ENCODE data around the gene EXOSC1. TPM values are rescaled to one million over a fixed set of nuclear protein-coding genes. Genes with fewer than 3 reads are reported as not detected.
"Not testable (repeated sequence)": the region's sequence is repeated elsewhere in the genome, so short reads cannot be mapped to it uniquely, and the experiment has no call there.

Gene EXOSC1
- polyA plus RNA-seq, 2 donors, result 28.8 to 32.4 TPM

GRCh38 chr10:97479939-97480338, 34.1 kb upstream of the EXOSC1 start:
- 77 to 78% methylated on average over 9 of the region's 9 CpGs for WGBS, 2 donors
- no peaks in the 10 kb centered on the region for H3K27me3 ChIP-seq (ENCODE audit: control insufficient read depth in 1 of 2, insufficient read depth in 2 of 2, low read length in 2 of 2)
- peaks cover 0 to 4% of the 10 kb centered on the region in 2 donors for H3K4me1 ChIP-seq (ENCODE audit: control insufficient read depth in 2 of 2, insufficient read depth in 2 of 2, low read length in 1 of 2)
- no peak overlapping the region for H3K27ac ChIP-seq (ENCODE audit: low read depth in 2 of 2, low read length in 1 of 2)
- H3K36me3 ChIP-seq (ENCODE audit: control insufficient read depth in 2 of 2, insufficient read depth in 2 of 2, low read length in 1 of 2), result peaks cover 16 to 21% of the 10 kb centered on the region in 2 donors
- no peaks in the 10 kb centered on the region for H3K9me3 ChIP-seq (ENCODE audit: control insufficient read depth in 2 of 2, insufficient read depth in 1 of 2, low read depth in 1 of 2, low read length in 1 of 2)
- no peak overlapping the region for H3K4me3 ChIP-seq (ENCODE audit: low read depth in 1 of 2, low read length in 2 of 2)

GRCh38 chr10:97479410-97479809, 33.6 kb upstream of the EXOSC1 start:
- not testable (repeated sequence) for H3K4me3 ChIP-seq (ENCODE audit: low read depth in 1 of 2, low read length in 2 of 2); H3K27me3 ChIP-seq (ENCODE audit: control insufficient read depth in 1 of 2, insufficient read depth in 2 of 2, low read length in 2 of 2); H3K9me3 ChIP-seq (ENCODE audit: control insufficient read depth in 2 of 2, insufficient read depth in 1 of 2, low read depth in 1 of 2, low read length in 1 of 2); H3K4me1 ChIP-seq (ENCODE audit: control insufficient read depth in 2 of 2, insufficient read depth in 2 of 2, low read length in 1 of 2); H3K27ac ChIP-seq (ENCODE audit: low read depth in 2 of 2, low read length in 1 of 2)
- 79 to 82% methylated on average over 4 of the region's 4 CpGs for WGBS, 2 donors
- peaks cover 16 to 21% of the 10 kb centered on the region in 2 donors for H3K36me3 ChIP-seq (ENCODE audit: control insufficient read depth in 2 of 2, insufficient read depth in 2 of 2, low read length in 1 of 2)

- 62 to 70% methylated on average over 2 of the region's 2 CpGs for WGBS, 2 donors
- Histone ChIP-seq H3K27ac (ENCODE audit: low read depth in 2 of 2, low read length in 1 of 2) (peak overlapping the region in 1 of 2 donors; percentile 27), H3K36me3 (ENCODE audit: control insufficient read depth in 2 of 2, insufficient read depth in 2 of 2, low read length in 1 of 2) (peaks cover 16 to 29% of the 10 kb centered on the region in 2 donors)
Measured at GRCh38 chr10:97475936-97476594, 30.3 kb upstream of the EXOSC1 start.

GRCh38 chr10:97474918-97475317, 29.1 kb upstream of the EXOSC1 start:
- no peak overlapping the region for H3K27ac ChIP-seq (ENCODE audit: low read depth in 2 of 2, low read length in 1 of 2)
- no peaks in the 10 kb centered on the region for H3K27me3 ChIP-seq (ENCODE audit: control insufficient read depth in 1 of 2, insufficient read depth in 2 of 2, low read length in 2 of 2)
- no peak overlapping the region for H3K4me3 ChIP-seq (ENCODE audit: low read depth in 1 of 2, low read length in 2 of 2)
- H3K4me1 ChIP-seq (ENCODE audit: control insufficient read depth in 2 of 2, insufficient read depth in 2 of 2, low read length in 1 of 2), result no peaks in the 10 kb centered on the region
- 97 to 98% methylated on average over 4 of the region's 4 CpGs for WGBS, 2 donors
- no peaks in the 10 kb centered on the region for H3K9me3 ChIP-seq (ENCODE audit: control insufficient read depth in 2 of 2, insufficient read depth in 1 of 2, low read depth in 1 of 2, low read length in 1 of 2)
- H3K36me3 ChIP-seq (ENCODE audit: control insufficient read depth in 2 of 2, insufficient read depth in 2 of 2, low read length in 1 of 2), result peaks cover 21 to 31% of the 10 kb centered on the region in 2 donors

More at GRCh38 chr10:97475936-97476594, 30.3 kb upstream of the EXOSC1 start:
- Histone ChIP-seq H3K4me1 (ENCODE audit: control insufficient read depth in 2 of 2, insufficient read depth in 2 of 2, low read length in 1 of 2) (peaks cover 0 to 4% of the 10 kb centered on the region in 2 donors), H3K9me3 (ENCODE audit: control insufficient read depth in 2 of 2, insufficient read depth in 1 of 2, low read depth in 1 of 2, low read length in 1 of 2) (no peaks in the 10 kb centered on the region), H3K4me3 (ENCODE audit: low read depth in 1 of 2, low read length in 2 of 2) (no peak overlapping the region), H3K27me3 (ENCODE audit: control insufficient read depth in 1 of 2, insufficient read depth in 2 of 2, low read length in 2 of 2) (no peaks in the 10 kb centered on the region)

GRCh38 chr10:97468781-97469180, 23.0 kb upstream of the EXOSC1 start:
- not testable (repeated sequence) for H3K4me3 ChIP-seq (ENCODE audit: low read depth in 1 of 2, low read length in 2 of 2); H3K9me3 ChIP-seq (ENCODE audit: control insufficient read depth in 2 of 2, insufficient read depth in 1 of 2, low read depth in 1 of 2, low read length in 1 of 2); H3K27me3 ChIP-seq (ENCODE audit: control insufficient read depth in 1 of 2, insufficient read depth in 2 of 2, low read length in 2 of 2); H3K4me1 ChIP-seq (ENCODE audit: control insufficient read depth in 2 of 2, insufficient read depth in 2 of 2, low read length in 1 of 2); H3K27ac ChIP-seq (ENCODE audit: low read depth in 2 of 2, low read length in 1 of 2)
- 80 to 82% methylated on average over 12 of the region's 12 CpGs for WGBS, 2 donors
- peaks cover 24 to 41% of the 10 kb centered on the region in 2 donors for H3K36me3 ChIP-seq (ENCODE audit: control insufficient read depth in 2 of 2, insufficient read depth in 2 of 2, low read length in 1 of 2)

GRCh38 chr10:97468162-97468561, 22.4 kb upstream of the EXOSC1 start:
- Histone ChIP-seq H3K27ac (ENCODE audit: low read depth in 2 of 2, low read length in 1 of 2) (peak overlapping the region in 1 of 2 donors; percentile 1), H3K36me3 (ENCODE audit: control insufficient read depth in 2 of 2, insufficient read depth in 2 of 2, low read length in 1 of 2) (peaks cover 24 to 42% of the 10 kb centered on the region in 2 donors), H3K9me3 (ENCODE audit: control insufficient read depth in 2 of 2, insufficient read depth in 1 of 2, low read depth in 1 of 2, low read length in 1 of 2) (no peaks in the 10 kb centered on the region), H3K27me3 (ENCODE audit: control insufficient read depth in 1 of 2, insufficient read depth in 2 of 2, low read length in 2 of 2) (no peaks in the 10 kb centered on the region), H3K4me3 (ENCODE audit: low read depth in 1 of 2, low read length in 2 of 2) (no peak overlapping the region), H3K4me1 (ENCODE audit: control insufficient read depth in 2 of 2, insufficient read depth in 2 of 2, low read length in 1 of 2) (peaks cover 0 to 4% of the 10 kb centered on the region in 2 donors)
- 59 to 60% methylated on average over 3 of the region's 3 CpGs for WGBS, 2 donors

GRCh38 chr10:97466755-97467154, 20.9 kb upstream of the EXOSC1 start:
- Histone ChIP-seq H3K4me3 (ENCODE audit: low read depth in 1 of 2, low read length in 2 of 2) (no peak overlapping the region), H3K9me3 (ENCODE audit: control insufficient read depth in 2 of 2, insufficient read depth in 1 of 2, low read depth in 1 of 2, low read length in 1 of 2) (no peaks in the 10 kb centered on the region), H3K4me1 (ENCODE audit: control insufficient read depth in 2 of 2, insufficient read depth in 2 of 2, low read length in 1 of 2) (peaks cover 0 to 4% of the 10 kb centered on the region in 2 donors), H3K27ac (ENCODE audit: low read depth in 2 of 2, low read length in 1 of 2) (no peak overlapping the region), H3K36me3 (ENCODE audit: control insufficient read depth in 2 of 2, insufficient read depth in 2 of 2, low read length in 1 of 2) (peaks cover 34 to 47% of the 10 kb centered on the region in 2 donors), H3K27me3 (ENCODE audit: control insufficient read depth in 1 of 2, insufficient read depth in 2 of 2, low read length in 2 of 2) (no peaks in the 10 kb centered on the region)
- 62 to 79% methylated on average over 4 of the region's 4 CpGs for WGBS, 2 donors

- WGBS, 2 donors, result 91 to 98% methylated on average over 7 of the region's 7 CpGs
- Histone ChIP-seq H3K36me3 (ENCODE audit: control insufficient read depth in 2 of 2, insufficient read depth in 2 of 2, low read length in 1 of 2) (peaks cover 34 to 52% of the 10 kb centered on the region in 2 donors), H3K4me1 (ENCODE audit: control insufficient read depth in 2 of 2, insufficient read depth in 2 of 2, low read length in 1 of 2) (peaks cover 0 to 4% of the 10 kb centered on the region in 2 donors), H3K27ac (ENCODE audit: low read depth in 2 of 2, low read length in 1 of 2) (no peak overlapping the region), H3K9me3 (ENCODE audit: control insufficient read depth in 2 of 2, insufficient read depth in 1 of 2, low read depth in 1 of 2, low read length in 1 of 2) (no peaks in the 10 kb centered on the region), H3K4me3 (ENCODE audit: low read depth in 1 of 2, low read length in 2 of 2) (no peak overlapping the region), H3K27me3 (ENCODE audit: control insufficient read depth in 1 of 2, insufficient read depth in 2 of 2, low read length in 2 of 2) (no peaks in the 10 kb centered on the region)
Measured at GRCh38 chr10:97465982-97466381, 20.2 kb upstream of the EXOSC1 start.

GRCh38 chr10:97464226-97464625, 18.4 kb upstream of the EXOSC1 start:
- H3K36me3 ChIP-seq (ENCODE audit: control insufficient read depth in 2 of 2, insufficient read depth in 2 of 2, low read length in 1 of 2), result peaks cover 34 to 55% of the 10 kb centered on the region in 2 donors
- H3K27me3 ChIP-seq (ENCODE audit: control insufficient read depth in 1 of 2, insufficient read depth in 2 of 2, low read length in 2 of 2), result no peaks in the 10 kb centered on the region
- H3K4me3 ChIP-seq (ENCODE audit: low read depth in 1 of 2, low read length in 2 of 2), result no peak overlapping the region
- H3K27ac ChIP-seq (ENCODE audit: low read depth in 2 of 2, low read length in 1 of 2), result no peak overlapping the region
- 46 to 61% methylated on average over 1 of the region's 1 CpG for WGBS, 2 donors
- no peaks in the 10 kb centered on the region for H3K9me3 ChIP-seq (ENCODE audit: control insufficient read depth in 2 of 2, insufficient read depth in 1 of 2, low read depth in 1 of 2, low read length in 1 of 2)
- H3K4me1 ChIP-seq (ENCODE audit: control insufficient read depth in 2 of 2, insufficient read depth in 2 of 2, low read length in 1 of 2), result peaks cover 0 to 4% of the 10 kb centered on the region in 2 donors
